Subcutaneous adipose tissue (tissue), 4 donors: ENCODE measurements around the gene GABRB1. TPM values are rescaled to one million over a fixed set of nuclear protein-coding genes. Genes with fewer than 3 reads are reported as not detected.

ENCODE experiments used
- total RNA-seq, 4 donors: library from RNA; depleted of rRNA; stranded (reverse); fragments of >200 nt; gene quantifications; one replicate each; pipeline ENCODE4 v1.1.0, GENCODE V29; 2016
- TF ChIP-seq, protein P1 (sequence below): fragments of 450-650 bp; IDR thresholded peaks from one replicate; pipeline ENCODE4 v1.5.1; 2016; ENCODE audit warnings: low read depth, mild to moderate bottlenecking, control low read depth, antibody characterized with exemption, moderate library complexity

Gene GABRB1
- total RNA-seq, 4 donors from 2014 or later = not detected

- TF ChIP-seq, protein P1, sequence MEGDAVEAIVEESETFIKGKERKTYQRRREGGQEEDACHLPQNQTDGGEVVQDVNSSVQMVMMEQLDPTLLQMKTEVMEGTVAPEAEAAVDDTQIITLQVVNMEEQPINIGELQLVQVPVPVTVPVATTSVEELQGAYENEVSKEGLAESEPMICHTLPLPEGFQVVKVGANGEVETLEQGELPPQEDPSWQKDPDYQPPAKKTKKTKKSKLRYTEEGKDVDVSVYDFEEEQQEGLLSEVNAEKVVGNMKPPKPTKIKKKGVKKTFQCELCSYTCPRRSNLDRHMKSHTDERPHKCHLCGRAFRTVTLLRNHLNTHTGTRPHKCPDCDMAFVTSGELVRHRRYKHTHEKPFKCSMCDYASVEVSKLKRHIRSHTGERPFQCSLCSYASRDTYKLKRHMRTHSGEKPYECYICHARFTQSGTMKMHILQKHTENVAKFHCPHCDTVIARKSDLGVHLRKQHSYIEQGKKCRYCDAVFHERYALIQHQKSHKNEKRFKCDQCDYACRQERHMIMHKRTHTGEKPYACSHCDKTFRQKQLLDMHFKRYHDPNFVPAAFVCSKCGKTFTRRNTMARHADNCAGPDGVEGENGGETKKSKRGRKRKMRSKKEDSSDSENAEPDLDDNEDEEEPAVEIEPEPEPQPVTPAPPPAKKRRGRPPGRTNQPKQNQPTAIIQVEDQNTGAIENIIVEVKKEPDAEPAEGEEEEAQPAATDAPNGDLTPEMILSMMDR = no peak
These were observed 439.7 kb downstream of the GABRB1 start for GRCh38 chr4:47471064-47471463.

DNA sequence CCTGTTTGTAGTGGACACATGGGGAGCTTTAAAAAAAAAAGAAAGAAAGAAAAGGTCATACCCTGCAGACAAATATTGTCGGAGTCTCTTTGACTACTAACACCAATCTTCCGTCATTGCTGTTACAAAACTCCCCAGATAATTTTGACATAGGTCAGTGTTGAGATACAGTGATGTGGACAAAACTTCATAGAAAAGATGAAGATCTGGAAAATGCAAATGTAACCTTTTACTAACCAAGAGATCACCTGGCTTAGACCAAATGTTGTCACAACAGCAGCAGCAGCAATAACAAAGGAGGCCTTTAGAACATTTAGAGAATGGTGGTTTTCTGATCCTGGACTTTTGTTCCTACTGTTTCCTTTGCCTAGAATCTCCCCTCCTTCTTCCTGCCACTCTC, 440.2 kb downstream of the GABRB1 start:
- TF ChIP-seq, protein P1 = no peak

DNA sequence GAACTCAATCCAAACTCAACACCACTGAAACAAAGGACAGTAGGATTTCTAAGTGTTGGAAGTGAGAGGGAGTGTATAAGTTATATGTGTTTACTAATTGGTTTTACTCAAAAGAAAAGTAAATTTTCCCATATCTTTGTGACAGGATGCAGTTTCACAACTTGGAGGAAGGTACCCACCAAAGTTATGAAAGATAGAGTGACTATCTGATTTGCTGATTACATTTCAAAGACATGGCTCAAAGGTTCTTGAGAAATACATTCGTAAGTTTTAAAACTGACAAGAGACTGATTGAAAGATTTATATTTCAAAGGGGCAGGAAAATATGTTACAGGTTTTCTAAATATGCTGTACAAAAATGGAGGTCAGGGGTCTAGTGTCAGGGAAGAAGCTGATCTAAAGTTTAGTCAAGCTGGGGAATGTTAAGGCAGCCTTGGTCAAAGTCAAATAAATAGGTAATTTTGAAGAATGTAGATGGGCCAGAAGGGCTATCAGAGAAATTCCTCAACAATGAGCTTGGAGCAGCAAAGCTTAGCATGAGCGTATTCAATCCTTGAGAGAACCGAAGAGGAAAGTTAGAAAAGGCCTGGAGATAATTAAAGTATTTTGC, 441.9 kb downstream of the GABRB1 start:
- TF ChIP-seq, protein P1 = no peak

GRCh38 chr4:47474799-47475198, 443.4 kb downstream of the GABRB1 start:
- TF ChIP-seq, protein P1 = no peak

- TF ChIP-seq, protein P1 = no peak
These were observed 444.0 kb downstream of the GABRB1 start for GRCh38 chr4:47475411-47475810.

Other genes starting within 250 kb of the GABRB1 start
- gene COX7B2, start 122.3 kb upstream of the GABRB1 start, total RNA-seq = not detected
- gene GABRA4, start 38.0 kb upstream of the GABRB1 start, total RNA-seq = not detected